Neural crest cell (in vitro differentiated cells): ENCODE measurements around the gene GRB14. TPM values are rescaled to one million over a fixed set of nuclear protein-coding genes. Genes with fewer than 3 reads are reported as not detected.
A peak's percentile ranks its signal among the peaks of the same experiment; 100 is the strongest.

Experiments
- DNase-seq: peaks from one replicate; pipeline ENCODE4 v3.0.0; 2021; ENCODE audit warnings: low read depth, mixed read lengths, low spot score
- H3K27ac Mint-ChIP-seq: one replicate; pipeline ENCODE4 v1.8.0; 2021; ENCODE audit warnings: mild to moderate bottlenecking, mixed read lengths; ENCODE audit not compliant: unreplicated experiment
- H3K27me3 Mint-ChIP-seq: 2 replicates; pipeline ENCODE4 v1.8.0; 2021; ENCODE audit warnings: low read depth, mild to moderate bottlenecking, mixed read lengths
- H3K36me3 Mint-ChIP-seq: 2 replicates; pipeline ENCODE4 v1.8.0; 2021; ENCODE audit warnings: low read depth, mild to moderate bottlenecking, mixed read lengths
- H3K4me1 Mint-ChIP-seq: 2 replicates; pipeline ENCODE4 v1.8.0; 2021; ENCODE audit warnings: mixed read lengths
- H3K4me3 Mint-ChIP-seq: one replicate; pipeline ENCODE4 v1.8.0; 2021; ENCODE audit warnings: mild to moderate bottlenecking, mixed read lengths
- H3K9me3 Mint-ChIP-seq: 2 replicates; pipeline ENCODE4 v1.8.0; 2021; ENCODE audit warnings: mixed read lengths
- total RNA-seq: library from RNA; stranded (reverse); gene quantifications from 2 replicates; pipeline ENCODE4 v1.2.1, GENCODE V29; 2021
- TF ChIP-seq, protein P1 (sequence below): fragments of 200-600 bp; sonication (generic); conservative IDR thresholded peaks from 2 replicates; pipeline ENCODE4 v1.5.0; 2021; ENCODE audit warnings: antibody characterized with exemption, mild to moderate bottlenecking

The GRB14 gene
- total RNA-seq, 1 donor from 2014 or later = 0.93 TPM

DNA sequence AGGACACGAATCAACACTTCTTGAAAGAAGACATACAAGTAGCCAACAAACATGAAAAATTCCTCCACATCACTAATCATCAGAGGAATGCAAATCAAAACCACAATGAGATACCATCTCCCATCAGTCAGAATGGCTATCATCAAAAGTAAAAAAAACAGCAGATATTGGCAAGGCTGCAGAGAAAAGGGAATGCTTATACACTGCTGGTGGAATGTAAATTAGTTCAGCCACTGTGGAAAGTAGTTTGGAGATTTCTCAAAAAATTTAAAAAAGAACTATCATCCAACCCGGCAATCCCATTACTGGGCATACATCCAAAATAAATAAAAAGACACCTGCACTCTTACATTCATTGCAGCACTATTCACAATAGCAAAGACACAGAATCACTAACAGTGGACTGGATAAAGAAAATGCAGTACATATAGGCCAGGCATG, 78.7 kb downstream of the GRB14 start:
- TF ChIP-seq, protein P1, sequence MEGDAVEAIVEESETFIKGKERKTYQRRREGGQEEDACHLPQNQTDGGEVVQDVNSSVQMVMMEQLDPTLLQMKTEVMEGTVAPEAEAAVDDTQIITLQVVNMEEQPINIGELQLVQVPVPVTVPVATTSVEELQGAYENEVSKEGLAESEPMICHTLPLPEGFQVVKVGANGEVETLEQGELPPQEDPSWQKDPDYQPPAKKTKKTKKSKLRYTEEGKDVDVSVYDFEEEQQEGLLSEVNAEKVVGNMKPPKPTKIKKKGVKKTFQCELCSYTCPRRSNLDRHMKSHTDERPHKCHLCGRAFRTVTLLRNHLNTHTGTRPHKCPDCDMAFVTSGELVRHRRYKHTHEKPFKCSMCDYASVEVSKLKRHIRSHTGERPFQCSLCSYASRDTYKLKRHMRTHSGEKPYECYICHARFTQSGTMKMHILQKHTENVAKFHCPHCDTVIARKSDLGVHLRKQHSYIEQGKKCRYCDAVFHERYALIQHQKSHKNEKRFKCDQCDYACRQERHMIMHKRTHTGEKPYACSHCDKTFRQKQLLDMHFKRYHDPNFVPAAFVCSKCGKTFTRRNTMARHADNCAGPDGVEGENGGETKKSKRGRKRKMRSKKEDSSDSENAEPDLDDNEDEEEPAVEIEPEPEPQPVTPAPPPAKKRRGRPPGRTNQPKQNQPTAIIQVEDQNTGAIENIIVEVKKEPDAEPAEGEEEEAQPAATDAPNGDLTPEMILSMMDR = no peak
- Mint-ChIP-seq H3K27ac (no peak overlapping the region), H3K4me3 (no peak overlapping the region), H3K36me3 (peaks cover 3% of the 10 kb centered on the region), H3K9me3 (peaks cover 3% of the 10 kb centered on the region), H3K4me1 (peaks cover 6% of the 10 kb centered on the region), H3K27me3 (no peaks in the 10 kb centered on the region)
- no peak for DNase-seq

DNA sequence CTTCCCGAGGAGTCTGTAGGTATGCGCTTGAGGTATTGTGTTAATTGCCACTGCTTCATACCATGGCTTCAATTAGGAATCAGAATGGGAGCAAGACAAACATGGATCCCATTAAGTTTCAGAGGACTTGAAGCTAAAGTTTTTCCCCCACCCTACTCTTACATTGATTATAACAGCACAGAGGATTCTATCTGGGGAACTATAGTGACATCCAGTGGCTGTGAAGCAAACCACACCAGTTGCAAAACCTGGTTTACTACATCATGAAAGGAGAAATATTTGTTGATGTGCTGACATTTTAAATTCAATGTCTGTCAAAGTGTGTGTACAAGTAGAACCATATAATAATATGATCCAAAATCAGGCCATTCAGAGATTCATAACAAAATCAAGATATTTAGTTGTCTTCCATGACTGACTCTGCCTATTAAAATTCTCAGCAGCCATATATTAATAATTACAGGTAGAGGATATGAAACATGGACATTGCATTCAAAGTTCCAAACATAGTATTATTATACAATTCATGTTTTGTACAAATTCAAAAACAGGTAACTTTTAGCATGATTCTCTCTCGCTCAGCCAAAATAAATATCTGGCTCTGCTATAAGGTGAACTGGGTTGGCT, 82.9 kb downstream of the GRB14 start:
- TF ChIP-seq, protein P1 = peak; percentile 81
- Mint-ChIP-seq H3K4me1 (peaks cover 6% of the 10 kb centered on the region), H3K9me3 (no peaks in the 10 kb centered on the region), H3K27ac (no peak overlapping the region), H3K27me3 (no peaks in the 10 kb centered on the region), H3K4me3 (no peak overlapping the region), H3K36me3 (no peaks in the 10 kb centered on the region)
- no peak for DNase-seq

DNA sequence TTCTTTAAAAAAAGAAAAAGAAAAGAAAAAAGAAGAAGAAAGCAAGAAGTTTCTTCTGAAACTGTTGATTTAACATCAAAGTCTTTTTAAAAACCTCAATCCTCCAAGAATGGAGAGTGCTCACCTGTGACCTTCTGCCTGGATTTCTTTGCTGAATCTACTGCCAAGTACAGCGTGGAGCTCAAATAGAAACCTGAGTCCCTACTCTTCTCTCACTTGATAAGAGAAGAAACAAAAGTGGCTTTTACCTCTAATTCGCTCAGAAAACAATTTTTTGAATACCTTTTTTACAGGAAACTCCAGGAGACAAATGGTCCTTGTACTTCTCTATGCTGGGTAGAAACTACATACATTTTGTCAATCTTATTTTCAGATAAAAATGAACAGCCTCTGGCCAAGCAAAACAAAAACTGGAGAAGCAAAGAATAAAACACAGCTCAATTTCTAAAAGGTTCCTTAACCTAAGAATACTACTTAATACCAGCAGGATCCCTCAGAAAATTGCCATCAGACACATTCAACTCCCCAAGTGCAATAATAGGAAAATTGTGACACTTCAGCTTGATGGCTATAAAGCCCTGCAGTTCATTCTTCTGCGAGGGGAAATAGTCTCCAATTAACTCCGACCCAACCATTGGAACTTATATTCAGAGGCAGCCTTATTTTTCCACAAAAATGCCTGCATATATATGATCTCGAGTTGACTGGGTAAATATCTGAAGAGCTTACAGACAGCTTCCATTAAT, 85.8 kb downstream of the GRB14 start:
- Mint-ChIP-seq H3K9me3 (no peaks in the 10 kb centered on the region), H3K4me3 (no peak overlapping the region), H3K27me3 (no peaks in the 10 kb centered on the region), H3K4me1 (peaks cover 6% of the 10 kb centered on the region), H3K27ac (no peak overlapping the region), H3K36me3 (no peaks in the 10 kb centered on the region)
- no peak for DNase-seq
- TF ChIP-seq, protein P1 = no peak

DNA sequence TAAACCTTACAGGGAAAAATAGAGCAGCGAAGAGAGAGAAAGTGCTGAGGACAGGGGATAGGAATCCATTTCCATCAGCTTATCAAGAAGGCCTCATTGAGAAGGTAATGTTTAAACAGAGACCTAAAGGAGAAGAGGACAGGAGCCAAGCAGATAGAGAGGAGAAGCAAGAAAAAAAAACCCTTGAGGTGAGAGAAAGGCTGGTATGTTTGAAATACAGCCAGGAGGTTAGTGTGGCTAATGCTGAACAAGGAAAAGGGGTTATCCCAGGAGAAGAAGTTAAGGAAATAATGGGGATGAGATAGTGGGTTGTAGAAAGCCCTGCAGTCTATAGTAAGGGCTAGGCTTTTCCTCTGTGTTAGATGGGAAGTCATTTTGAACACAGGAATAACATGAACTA, 90.8 kb downstream of the GRB14 start:
- Mint-ChIP-seq H3K27me3 (no peaks in the 10 kb centered on the region), H3K36me3 (no peaks in the 10 kb centered on the region), H3K27ac (no peak overlapping the region), H3K4me1 (no peaks in the 10 kb centered on the region), H3K9me3 (no peaks in the 10 kb centered on the region), H3K4me3 (no peak overlapping the region)
- no peak for DNase-seq
- TF ChIP-seq, protein P1 = no peak

DNA sequence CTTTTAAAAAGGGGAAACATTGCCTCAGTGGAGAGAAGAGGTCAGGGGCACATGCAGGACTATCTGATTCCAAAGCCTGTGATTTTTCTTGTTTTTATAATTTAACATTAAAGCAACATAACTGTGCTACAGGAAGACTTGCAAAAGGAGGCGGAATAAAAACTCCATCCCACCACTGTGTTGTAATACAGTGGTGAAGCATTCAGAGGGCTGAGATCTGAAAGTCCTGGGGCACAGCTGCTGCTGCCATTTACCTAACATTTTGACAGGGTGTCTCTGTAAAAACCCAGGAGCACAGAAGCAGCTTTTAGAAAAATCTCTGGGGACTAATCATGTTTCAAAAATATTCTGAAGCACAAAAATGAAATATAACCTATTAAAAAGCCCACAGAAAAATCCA, 97.6 kb downstream of the GRB14 start:
- no peak for DNase-seq
- Mint-ChIP-seq H3K27ac (no peak overlapping the region), H3K9me3 (peaks cover 20% of the 10 kb centered on the region), H3K4me3 (no peak overlapping the region), H3K4me1 (no peaks in the 10 kb centered on the region), H3K36me3 (peaks cover 14% of the 10 kb centered on the region), H3K27me3 (no peaks in the 10 kb centered on the region)
- TF ChIP-seq, protein P1 = no peak
